ENCODE measurements around the gene IER3. TPM values are rescaled to one million over a fixed set of nuclear protein-coding genes. Genes with fewer than 3 reads are reported as not detected.
A peak's percentile ranks its signal among the peaks of the same experiment; 100 is the strongest.

The IER3 gene
- total and polyA plus RNA-seq, 9 of the 15 experiments (the other 6 are each of a cell fraction or from before 2014, with no cell fraction given) = 1.5 to 30.0 (median 11.5) TPM

GRCh38 chr6:30721198-30722024 lies 22.9 kb downstream of the IER3 start (continued):
- TF ChIP-seq, protein P1, sequence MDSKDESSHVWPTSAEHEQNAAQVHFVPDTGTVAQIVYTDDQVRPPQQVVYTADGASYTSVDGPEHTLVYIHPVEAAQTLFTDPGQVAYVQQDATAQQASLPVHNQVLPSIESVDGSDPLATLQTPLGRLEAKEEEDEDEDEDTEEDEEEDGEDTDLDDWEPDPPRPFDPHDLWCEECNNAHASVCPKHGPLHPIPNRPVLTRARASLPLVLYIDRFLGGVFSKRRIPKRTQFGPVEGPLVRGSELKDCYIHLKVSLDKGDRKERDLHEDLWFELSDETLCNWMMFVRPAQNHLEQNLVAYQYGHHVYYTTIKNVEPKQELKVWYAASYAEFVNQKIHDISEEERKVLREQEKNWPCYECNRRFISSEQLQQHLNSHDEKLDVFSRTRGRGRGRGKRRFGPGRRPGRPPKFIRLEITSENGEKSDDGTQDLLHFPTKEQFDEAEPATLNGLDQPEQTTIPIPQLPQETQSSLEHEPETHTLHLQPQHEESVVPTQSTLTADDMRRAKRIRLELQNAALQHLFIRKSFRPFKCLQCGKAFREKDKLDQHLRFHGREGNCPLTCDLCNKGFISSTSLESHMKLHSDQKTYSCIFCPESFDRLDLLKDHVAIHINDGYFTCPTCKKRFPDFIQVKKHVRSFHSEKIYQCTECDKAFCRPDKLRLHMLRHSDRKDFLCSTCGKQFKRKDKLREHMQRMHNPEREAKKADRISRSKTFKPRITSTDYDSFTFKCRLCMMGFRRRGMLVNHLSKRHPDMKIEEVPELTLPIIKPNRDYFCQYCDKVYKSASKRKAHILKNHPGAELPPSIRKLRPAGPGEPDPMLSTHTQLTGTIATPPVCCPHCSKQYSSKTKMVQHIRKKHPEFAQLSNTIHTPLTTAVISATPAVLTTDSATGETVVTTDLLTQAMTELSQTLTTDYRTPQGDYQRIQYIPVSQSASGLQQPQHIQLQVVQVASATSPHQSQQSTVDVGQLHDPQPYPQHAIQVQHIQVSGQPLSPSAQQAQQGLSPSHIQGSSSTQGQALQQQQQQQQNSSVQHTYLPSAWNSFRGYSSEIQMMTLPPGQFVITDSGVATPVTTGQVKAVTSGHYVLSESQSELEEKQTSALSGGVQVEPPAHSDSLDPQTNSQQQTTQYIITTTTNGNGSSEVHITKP (IDR thresholded peaks at IDR 0.05; ENCODE audit: partially characterized antibody) = peak; percentile 4
- TF ChIP-seq, protein P2, sequence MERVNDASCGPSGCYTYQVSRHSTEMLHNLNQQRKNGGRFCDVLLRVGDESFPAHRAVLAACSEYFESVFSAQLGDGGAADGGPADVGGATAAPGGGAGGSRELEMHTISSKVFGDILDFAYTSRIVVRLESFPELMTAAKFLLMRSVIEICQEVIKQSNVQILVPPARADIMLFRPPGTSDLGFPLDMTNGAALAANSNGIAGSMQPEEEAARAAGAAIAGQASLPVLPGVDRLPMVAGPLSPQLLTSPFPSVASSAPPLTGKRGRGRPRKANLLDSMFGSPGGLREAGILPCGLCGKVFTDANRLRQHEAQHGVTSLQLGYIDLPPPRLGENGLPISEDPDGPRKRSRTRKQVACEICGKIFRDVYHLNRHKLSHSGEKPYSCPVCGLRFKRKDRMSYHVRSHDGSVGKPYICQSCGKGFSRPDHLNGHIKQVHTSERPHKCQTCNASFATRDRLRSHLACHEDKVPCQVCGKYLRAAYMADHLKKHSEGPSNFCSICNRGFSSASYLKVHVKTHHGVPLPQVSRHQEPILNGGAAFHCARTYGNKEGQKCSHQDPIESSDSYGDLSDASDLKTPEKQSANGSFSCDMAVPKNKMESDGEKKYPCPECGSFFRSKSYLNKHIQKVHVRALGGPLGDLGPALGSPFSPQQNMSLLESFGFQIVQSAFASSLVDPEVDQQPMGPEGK (CRISPR knock-in tag; IDR thresholded peaks at IDR 0.05; ENCODE audit: borderline replicate concordance) = no peak; the same call in 1 of the 2 replicates
- peak; percentile 69; the same call in 1 of the 2 replicates for TF ChIP-seq E2F4 (CRISPR knock-in tag; IDR thresholded peaks at IDR 0.05; ENCODE audit: low read depth)
- TF ChIP-seq, protein P3, sequence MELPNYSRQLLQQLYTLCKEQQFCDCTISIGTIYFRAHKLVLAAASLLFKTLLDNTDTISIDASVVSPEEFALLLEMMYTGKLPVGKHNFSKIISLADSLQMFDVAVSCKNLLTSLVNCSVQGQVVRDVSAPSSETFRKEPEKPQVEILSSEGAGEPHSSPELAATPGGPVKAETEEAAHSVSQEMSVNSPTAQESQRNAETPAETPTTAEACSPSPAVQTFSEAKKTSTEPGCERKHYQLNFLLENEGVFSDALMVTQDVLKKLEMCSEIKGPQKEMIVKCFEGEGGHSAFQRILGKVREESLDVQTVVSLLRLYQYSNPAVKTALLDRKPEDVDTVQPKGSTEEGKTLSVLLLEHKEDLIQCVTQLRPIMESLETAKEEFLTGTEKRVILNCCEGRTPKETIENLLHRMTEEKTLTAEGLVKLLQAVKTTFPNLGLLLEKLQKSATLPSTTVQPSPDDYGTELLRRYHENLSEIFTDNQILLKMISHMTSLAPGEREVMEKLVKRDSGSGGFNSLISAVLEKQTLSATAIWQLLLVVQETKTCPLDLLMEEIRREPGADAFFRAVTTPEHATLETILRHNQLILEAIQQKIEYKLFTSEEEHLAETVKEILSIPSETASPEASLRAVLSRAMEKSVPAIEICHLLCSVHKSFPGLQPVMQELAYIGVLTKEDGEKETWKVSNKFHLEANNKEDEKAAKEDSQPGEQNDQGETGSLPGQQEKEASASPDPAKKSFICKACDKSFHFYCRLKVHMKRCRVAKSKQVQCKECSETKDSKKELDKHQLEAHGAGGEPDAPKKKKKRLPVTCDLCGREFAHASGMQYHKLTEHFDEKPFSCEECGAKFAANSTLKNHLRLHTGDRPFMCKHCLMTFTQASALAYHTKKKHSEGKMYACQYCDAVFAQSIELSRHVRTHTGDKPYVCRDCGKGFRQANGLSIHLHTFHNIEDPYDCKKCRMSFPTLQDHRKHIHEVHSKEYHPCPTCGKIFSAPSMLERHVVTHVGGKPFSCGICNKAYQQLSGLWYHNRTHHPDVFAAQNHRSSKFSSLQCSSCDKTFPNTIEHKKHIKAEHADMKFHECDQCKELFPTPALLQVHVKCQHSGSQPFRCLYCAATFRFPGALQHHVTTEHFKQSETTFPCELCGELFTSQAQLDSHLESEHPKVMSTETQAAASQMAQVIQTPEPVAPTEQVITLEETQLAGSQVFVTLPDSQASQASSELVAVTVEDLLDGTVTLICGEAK (IDR thresholded peaks at IDR 0.05) = no peak
- TF ChIP-seq, protein P3 (CRISPR knock-in tag; IDR thresholded peaks at IDR 0.05) = 0 out of 2 replicates have a peak, but pooled peaks have one; percentile 37
- peak; percentile 99 for TF ChIP-seq CXXC5 (CRISPR knock-in tag; IDR thresholded peaks at IDR 0.05)
- peak; percentile 75; the same call in 1 of the 2 replicates for TF ChIP-seq ZBTB1 (CRISPR knock-in tag; IDR thresholded peaks at IDR 0.05; ENCODE audit: borderline replicate concordance, low read depth)
- peak; percentile 86; the same call in 1 of the 2 replicates for TF ChIP-seq CAMTA2 (CRISPR knock-in tag; conservative IDR thresholded peaks at IDR 0.05)
